ENCODE measurements around the gene RAB1A. TPM values are rescaled to one million over a fixed set of nuclear protein-coding genes. Genes with fewer than 3 reads are reported as not detected.
A peak's percentile ranks its signal among the peaks of the same experiment; 100 is the strongest.

Gene RAB1A
- total and polyA plus RNA-seq, 2 of the 13 experiments (the other 11 are each of a cell fraction or from before 2014, with no cell fraction given), result 206 to 226 TPM

DNA sequence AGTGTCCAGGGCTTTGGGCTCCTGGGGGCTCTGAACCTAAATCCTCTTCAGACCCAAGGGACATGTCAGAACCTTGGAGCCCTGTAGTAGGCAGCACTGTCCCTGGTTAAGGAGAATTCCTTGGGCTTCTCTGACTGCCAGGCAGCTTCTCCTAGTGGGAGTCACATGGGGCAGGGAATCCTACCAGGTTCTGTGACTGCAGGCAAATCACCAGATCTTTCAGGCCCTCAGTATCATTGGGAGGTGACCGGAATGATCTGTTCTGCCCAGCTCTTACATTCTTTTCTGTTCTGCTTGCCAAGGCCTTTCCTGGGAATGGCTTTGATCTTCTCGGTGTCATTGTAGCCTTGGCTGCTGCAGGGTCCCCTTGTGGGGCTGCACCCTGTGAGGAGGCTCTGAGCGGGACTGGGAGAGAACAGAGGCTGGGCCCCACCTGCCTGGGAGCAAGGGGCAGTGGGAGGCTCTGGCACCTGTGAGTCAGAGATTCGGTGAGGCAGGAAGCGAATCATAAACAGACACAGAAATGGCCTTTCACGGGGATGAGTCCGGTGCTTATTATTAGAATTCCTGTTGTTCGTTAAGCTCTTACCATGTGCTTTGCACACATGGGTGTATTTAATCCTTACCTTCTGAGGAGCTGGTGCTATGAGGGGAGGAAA lies 59.6 kb downstream of the RAB1A start (continued):
- TF ChIP-seq, protein P1, sequence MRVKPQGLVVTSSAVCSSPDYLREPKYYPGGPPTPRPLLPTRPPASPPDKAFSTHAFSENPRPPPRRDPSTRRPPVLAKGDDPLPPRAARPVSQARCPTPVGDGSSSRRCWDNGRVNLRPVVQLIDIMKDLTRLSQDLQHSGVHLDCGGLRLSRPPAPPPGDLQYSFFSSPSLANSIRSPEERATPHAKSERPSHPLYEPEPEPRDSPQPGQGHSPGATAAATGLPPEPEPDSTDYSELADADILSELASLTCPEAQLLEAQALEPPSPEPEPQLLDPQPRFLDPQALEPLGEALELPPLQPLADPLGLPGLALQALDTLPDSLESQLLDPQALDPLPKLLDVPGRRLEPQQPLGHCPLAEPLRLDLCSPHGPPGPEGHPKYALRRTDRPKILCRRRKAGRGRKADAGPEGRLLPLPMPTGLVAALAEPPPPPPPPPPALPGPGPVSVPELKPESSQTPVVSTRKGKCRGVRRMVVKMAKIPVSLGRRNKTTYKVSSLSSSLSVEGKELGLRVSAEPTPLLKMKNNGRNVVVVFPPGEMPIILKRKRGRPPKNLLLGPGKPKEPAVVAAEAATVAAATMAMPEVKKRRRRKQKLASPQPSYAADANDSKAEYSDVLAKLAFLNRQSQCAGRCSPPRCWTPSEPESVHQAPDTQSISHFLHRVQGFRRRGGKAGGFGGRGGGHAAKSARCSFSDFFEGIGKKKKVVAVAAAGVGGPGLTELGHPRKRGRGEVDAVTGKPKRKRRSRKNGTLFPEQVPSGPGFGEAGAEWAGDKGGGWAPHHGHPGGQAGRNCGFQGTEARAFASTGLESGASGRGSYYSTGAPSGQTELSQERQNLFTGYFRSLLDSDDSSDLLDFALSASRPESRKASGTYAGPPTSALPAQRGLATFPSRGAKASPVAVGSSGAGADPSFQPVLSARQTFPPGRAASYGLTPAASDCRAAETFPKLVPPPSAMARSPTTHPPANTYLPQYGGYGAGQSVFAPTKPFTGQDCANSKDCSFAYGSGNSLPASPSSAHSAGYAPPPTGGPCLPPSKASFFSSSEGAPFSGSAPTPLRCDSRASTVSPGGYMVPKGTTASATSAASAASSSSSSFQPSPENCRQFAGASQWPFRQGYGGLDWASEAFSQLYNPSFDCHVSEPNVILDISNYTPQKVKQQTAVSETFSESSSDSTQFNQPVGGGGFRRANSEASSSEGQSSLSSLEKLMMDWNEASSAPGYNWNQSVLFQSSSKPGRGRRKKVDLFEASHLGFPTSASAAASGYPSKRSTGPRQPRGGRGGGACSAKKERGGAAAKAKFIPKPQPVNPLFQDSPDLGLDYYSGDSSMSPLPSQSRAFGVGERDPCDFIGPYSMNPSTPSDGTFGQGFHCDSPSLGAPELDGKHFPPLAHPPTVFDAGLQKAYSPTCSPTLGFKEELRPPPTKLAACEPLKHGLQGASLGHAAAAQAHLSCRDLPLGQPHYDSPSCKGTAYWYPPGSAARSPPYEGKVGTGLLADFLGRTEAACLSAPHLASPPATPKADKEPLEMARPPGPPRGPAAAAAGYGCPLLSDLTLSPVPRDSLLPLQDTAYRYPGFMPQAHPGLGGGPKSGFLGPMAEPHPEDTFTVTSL (CRISPR knock-in tag; IDR thresholded peaks at IDR 0.05; ENCODE audit: borderline replicate concordance), result no peak
- TF ChIP-seq TCF7 (IDR thresholded peaks at IDR 0.05; ENCODE audit: low read depth), result peak; percentile 73
- peak; percentile 39; the same call in 1 of the 2 replicates for TF ChIP-seq PHF21A (CRISPR knock-in tag; IDR thresholded peaks at IDR 0.05)
- TF ChIP-seq, protein P2, sequence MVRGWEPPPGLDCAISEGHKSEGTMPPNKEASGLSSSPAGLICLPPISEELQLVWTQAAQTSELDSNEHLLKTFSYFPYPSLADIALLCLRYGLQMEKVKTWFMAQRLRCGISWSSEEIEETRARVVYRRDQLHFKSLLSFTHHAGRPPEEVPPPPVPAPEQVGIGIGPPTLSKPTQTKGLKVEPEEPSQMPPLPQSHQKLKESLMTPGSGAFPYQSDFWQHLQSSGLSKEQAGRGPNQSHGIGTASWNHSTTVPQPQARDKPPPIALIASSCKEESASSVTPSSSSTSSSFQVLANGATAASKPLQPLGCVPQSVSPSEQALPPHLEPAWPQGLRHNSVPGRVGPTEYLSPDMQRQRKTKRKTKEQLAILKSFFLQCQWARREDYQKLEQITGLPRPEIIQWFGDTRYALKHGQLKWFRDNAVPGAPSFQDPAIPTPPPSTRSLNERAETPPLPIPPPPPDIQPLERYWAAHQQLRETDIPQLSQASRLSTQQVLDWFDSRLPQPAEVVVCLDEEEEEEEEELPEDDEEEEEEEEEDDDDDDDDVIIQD (CRISPR knock-in tag; IDR thresholded peaks at IDR 0.05; ENCODE audit: low read depth), result peak; percentile 45; the same call in 1 of the 2 replicates
- TF ChIP-seq NFKB2 (CRISPR knock-in tag; IDR thresholded peaks at IDR 0.05; ENCODE audit: borderline replicate concordance), result no peak
- no peak for TF ChIP-seq ZNF30 (CRISPR knock-in tag; IDR thresholded peaks at IDR 0.05)
- TF ChIP-seq BORCS8-MEF2B (CRISPR knock-in tag; IDR thresholded peaks at IDR 0.05), result 0 out of 2 replicates have a peak, but pooled peaks have one; percentile 26
- TF ChIP-seq ZNF331 (CRISPR knock-in tag; IDR thresholded peaks at IDR 0.05), result 0 out of 2 replicates have a peak, but pooled peaks have one; percentile 26
- no peak for TF ChIP-seq XRCC5 (optimal IDR thresholded peaks at IDR 0.05; ENCODE audit: low read length)
- TF ChIP-seq ZNF792 (CRISPR knock-in tag; IDR thresholded peaks at IDR 0.05), result no peak
- peak; percentile 40; the same call in 1 of the 2 replicates for TF ChIP-seq ZBTB38 (CRISPR knock-in tag; IDR thresholded peaks at IDR 0.05)
- TF ChIP-seq MED13 (CRISPR knock-in tag; IDR thresholded peaks at IDR 0.05), result no peak
- no peak for TF ChIP-seq SIN3B (IDR thresholded peaks at IDR 0.05; ENCODE audit: low read length)
- TF ChIP-seq PAX8 (CRISPR knock-in tag; IDR thresholded peaks at IDR 0.05; ENCODE audit: borderline replicate concordance), result no peak
- peak; percentile 38; the same call in 1 of the 2 replicates for TF ChIP-seq POLR2G (IDR thresholded peaks at IDR 0.05; ENCODE audit: low read depth, low read length)
- TF ChIP-seq, protein P3, sequence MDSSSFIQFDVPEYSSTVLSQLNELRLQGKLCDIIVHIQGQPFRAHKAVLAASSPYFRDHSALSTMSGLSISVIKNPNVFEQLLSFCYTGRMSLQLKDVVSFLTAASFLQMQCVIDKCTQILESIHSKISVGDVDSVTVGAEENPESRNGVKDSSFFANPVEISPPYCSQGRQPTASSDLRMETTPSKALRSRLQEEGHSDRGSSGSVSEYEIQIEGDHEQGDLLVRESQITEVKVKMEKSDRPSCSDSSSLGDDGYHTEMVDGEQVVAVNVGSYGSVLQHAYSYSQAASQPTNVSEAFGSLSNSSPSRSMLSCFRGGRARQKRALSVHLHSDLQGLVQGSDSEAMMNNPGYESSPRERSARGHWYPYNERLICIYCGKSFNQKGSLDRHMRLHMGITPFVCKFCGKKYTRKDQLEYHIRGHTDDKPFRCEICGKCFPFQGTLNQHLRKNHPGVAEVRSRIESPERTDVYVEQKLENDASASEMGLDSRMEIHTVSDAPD (CRISPR knock-in tag; IDR thresholded peaks at IDR 0.05), result 0 out of 2 replicates have a peak, but pooled peaks have one; percentile 50
- peak; percentile 27; the same call in 1 of the 2 replicates for TF ChIP-seq ETV5 (CRISPR knock-in tag; IDR thresholded peaks at IDR 0.05; ENCODE audit: borderline replicate concordance)
- TF ChIP-seq, protein P4, sequence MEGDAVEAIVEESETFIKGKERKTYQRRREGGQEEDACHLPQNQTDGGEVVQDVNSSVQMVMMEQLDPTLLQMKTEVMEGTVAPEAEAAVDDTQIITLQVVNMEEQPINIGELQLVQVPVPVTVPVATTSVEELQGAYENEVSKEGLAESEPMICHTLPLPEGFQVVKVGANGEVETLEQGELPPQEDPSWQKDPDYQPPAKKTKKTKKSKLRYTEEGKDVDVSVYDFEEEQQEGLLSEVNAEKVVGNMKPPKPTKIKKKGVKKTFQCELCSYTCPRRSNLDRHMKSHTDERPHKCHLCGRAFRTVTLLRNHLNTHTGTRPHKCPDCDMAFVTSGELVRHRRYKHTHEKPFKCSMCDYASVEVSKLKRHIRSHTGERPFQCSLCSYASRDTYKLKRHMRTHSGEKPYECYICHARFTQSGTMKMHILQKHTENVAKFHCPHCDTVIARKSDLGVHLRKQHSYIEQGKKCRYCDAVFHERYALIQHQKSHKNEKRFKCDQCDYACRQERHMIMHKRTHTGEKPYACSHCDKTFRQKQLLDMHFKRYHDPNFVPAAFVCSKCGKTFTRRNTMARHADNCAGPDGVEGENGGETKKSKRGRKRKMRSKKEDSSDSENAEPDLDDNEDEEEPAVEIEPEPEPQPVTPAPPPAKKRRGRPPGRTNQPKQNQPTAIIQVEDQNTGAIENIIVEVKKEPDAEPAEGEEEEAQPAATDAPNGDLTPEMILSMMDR (CRISPR knock-in tag; IDR thresholded peaks at IDR 0.05), result peak; percentile 23; the same call in 1 of the 2 replicates
- no peak for TF ChIP-seq REL (CRISPR knock-in tag; conservative IDR thresholded peaks at IDR 0.05)
